Endothelial cell of umbilical vein (primary cell): ENCODE results near the gene RINL. TPM values are rescaled to one million over a fixed set of nuclear protein-coding genes. Genes with fewer than 3 reads are reported as not detected.

Experiments used
- BruUV-seq: library from RNA; stranded (reverse); fragments of 400-500 nt; replicated peaks from 2 replicates; lab custom pipeline; 2021; lab: Mats Ljungman, UMichigan
- CTCF ChIA-PET: fragments of 300-600, 350-600 bp; sonication (Branson Sonifier 250); formaldehyde crosslinking; loops from one replicate; lab custom pipeline; 2021; ENCODE audit warnings: antibody characterized with exemption, inconsistent platforms; lab: Charles Lee
- POLR2A ChIA-PET: fragments of 300-600, 350-600 bp; sonication (Branson Sonifier 250); formaldehyde crosslinking; loops from one replicate; lab custom pipeline; 2021; ENCODE audit warnings: antibody characterized with exemption, inconsistent platforms; lab: Charles Lee
- DNase-seq: peaks from one replicate; pipeline ENCODE4 v3.0.0-alpha.2; 2011; ENCODE audit warnings: low read depth, low spot score
- FAIRE-seq: peaks from 2 replicates; lab custom pipeline; 2011; peaks lifted over from hg19 to GRCh38; lab: Jason Lieb, UNC
- H2AFZ ChIP-seq: 2 replicates; pipeline ENCODE4 v1.6.0; 2012; ENCODE audit warnings: low read depth, low read length, control low read depth, inconsistent platforms
- H3K27ac ChIP-seq: 2 replicates; pipeline ENCODE4 v1.5.1; 2011; ENCODE audit warnings: low read depth, mild to moderate bottlenecking, control low read depth, low read length, moderate library complexity; ENCODE audit not compliant: insufficient read depth
- H3K27me3 ChIP-seq, 2 experiments: 2 replicates each; pipeline versions ENCODE4 v1.6.0 to v1.6.1; 2011; ENCODE audit warnings: low read length in 2 of 2, mixed read lengths in 1 of 2; ENCODE audit not compliant: control insufficient read depth in 2 of 2, insufficient read depth in 2 of 2
- H3K36me3 ChIP-seq, 2 experiments: 2 replicates in 1 of 2; 3 replicates in 1 of 2; pipeline ENCODE4 v1.5.1; 2011; ENCODE audit warnings: low read length in 2 of 2, mild to moderate bottlenecking in 1 of 2, moderate library complexity in 1 of 2; ENCODE audit not compliant: control insufficient read depth in 2 of 2, insufficient read depth in 2 of 2; ENCODE audit errors: extremely low read depth in 1 of 2
- H3K4me1 ChIP-seq: 3 replicates; pipeline ENCODE4 v1.5.1; 2011; ENCODE audit warnings: mild to moderate bottlenecking, low read length; ENCODE audit not compliant: control insufficient read depth, insufficient read depth; ENCODE audit errors: extremely low read depth
- H3K4me2 ChIP-seq: 2 replicates; pipeline ENCODE4 v1.6.1; 2011; ENCODE audit warnings: low read length, control low read depth, mixed read lengths; ENCODE audit not compliant: insufficient read depth
- H3K4me3 ChIP-seq, 3 experiments: fragments of 200-600 bp in 1 of 3; sonication (generic), shearing (Covaris generic) in 1 of 3; replicated peaks in 1 of 3; 2 replicates each; pipeline ENCODE4 v1.5.1; 2011 to 2016; ENCODE audit warnings: control low read depth in 3 of 3, low read length in 3 of 3, mild to moderate bottlenecking in 2 of 3, inconsistent platforms in 1 of 3, low read depth in 1 of 3, moderate library complexity in 1 of 3; ENCODE audit not compliant: insufficient read depth in 1 of 3
- H3K79me2 ChIP-seq: 2 replicates; pipeline ENCODE4 v1.6.0; 2012; ENCODE audit warnings: low read length, inconsistent platforms; ENCODE audit not compliant: control insufficient read depth, insufficient read depth
- H3K9ac ChIP-seq: replicated peaks from 2 replicates; pipeline ENCODE3; 2011; ENCODE audit warnings: low read length, control low read depth; ENCODE audit not compliant: insufficient read depth; ENCODE audit errors: extremely low read depth
- H3K9me1 ChIP-seq: replicated peaks from 3 replicates; pipeline ENCODE4 v1.6.0; 2011; ENCODE audit warnings: mild to moderate bottlenecking, low read length; ENCODE audit not compliant: control insufficient read depth, insufficient read depth; ENCODE audit errors: extremely low read depth
- H3K9me3 ChIP-seq: replicated peaks from 2 replicates; pipeline ENCODE4 v1.5.1; 2012; ENCODE audit warnings: low read length, inconsistent platforms; ENCODE audit not compliant: control insufficient read depth, insufficient read depth
- H4K20me1 ChIP-seq: replicated peaks from 2 replicates; pipeline ENCODE3; 2011; ENCODE audit warnings: mild to moderate bottlenecking, low read length; ENCODE audit not compliant: control insufficient read depth, insufficient read depth; ENCODE audit errors: extremely low read depth
- JUN ChIP-seq: IDR thresholded peaks from 2 replicates; pipeline ENCODE4 v1.6.1; 2011; ENCODE audit warnings: borderline replicate concordance, low read depth; ENCODE audit not compliant: insufficient read length, insufficient read depth
- MYC ChIP-seq: IDR thresholded peaks from one replicate; pipeline ENCODE4 v1.6.1; 2011; ENCODE audit warnings: mild to moderate bottlenecking, low read depth, low read length
- POLR2A ChIP-seq: IDR thresholded peaks from 2 replicates; pipeline ENCODE4 v1.6.1; 2012; ENCODE audit warnings: low read depth, mild to moderate bottlenecking, control low read depth, low read length
- dilution Hi-C: fragments of 300-500 bp; cut with MboI; formaldehyde crosslinking; loops from one replicate; pipeline ENCODE4 v1.15.0; 2019; ENCODE audit warnings: low sequenced_read_pairs; ENCODE audit not compliant: extremely low pct_ligation_motif_present
- intact Hi-C: fragments of 100-400 bp; cut with micrococcal nuclease; formaldehyde crosslinking; loops from one replicate; pipeline ENCODE4 v1.10.0; 2022
- polyA plus RNA-seq, 4 experiments: library from polyadenylated mRNA; depleted of rRNA in 3 of 4; stranded (reverse) in 3 of 4; unstranded in 1 of 4; fragments of >200 nt; gene quantifications; 2 replicates each; pipeline versions ENCODE4 v1.2.1 to v1.2.3, GENCODE V29; 2011 to 2012; ENCODE audit warnings: missing spikeins in 1 of 4
- total RNA-seq: library from RNA; stranded (reverse); gene quantifications from 2 replicates; pipeline ENCODE4 v1.2.3, GENCODE V29; 2021

The RINL gene
- total and polyA plus RNA-seq, 2 donors (not counting 3 experiments of a cell fraction or from before 2014, with no cell fraction given) = 5.3 to 10.1 TPM

- POLR2A ChIA-PET = interaction anchor here (0.6 to 1.0 kb wide), 2 partner anchors 10 to 48 kb away, joined by 3 read pairs; no protein-coding TSS in a partner anchor
Measured at GRCh38 chr19:38899447-38900201, 21.5 kb upstream of the RINL start, which contains the start of the genes NFKBIB and SIRT2. Gene NFKBIB (plus strand): TSS chr19:38899969. CDS start chr19:38900033, 64 bp downstream. Gene SIRT2 (minus strand): TSS chr19:38899618. CDS start chr19:38899521, 97 bp downstream.

GRCh38 chr19:38898788-38899446 lies 20.8 kb upstream of the RINL start:
- peak overlapping the region; percentile 86 for H3K27ac ChIP-seq
- BruUV-seq = TSS peak; percentile 49
- ChIA-PET CTCF (interaction anchor here (1.6 kb wide), 1 partner anchor 11 kb away, joined by 4 read pairs; no protein-coding TSS in a partner anchor), POLR2A (no interaction called here)
- no peaks in the 10 kb centered on the region for H3K9me3 ChIP-seq
- H3K36me3 ChIP-seq = no peaks in the 10 kb centered on the region
- peak overlapping the region; percentile 73 for H3K9ac ChIP-seq
- intact Hi-C loops (loop anchor here (1.0 kb wide), 2 partner anchors 31 to 49 kb away; partner anchors contain the start of genes MRPS12 and SARS2), dilution Hi-C loops (no loop called here)
- H3K4me1 ChIP-seq = peaks cover 22% of the 10 kb centered on the region
- peaks cover 5% of the 10 kb centered on the region for H3K79me2 ChIP-seq
- H3K9me1 ChIP-seq = no peaks in the 10 kb centered on the region
- TF ChIP-seq MYC (no peak), POLR2A (no peak)
- peak overlapping the region; percentile 89 for H2AFZ ChIP-seq
- H3K4me2 ChIP-seq = peak overlapping the region; percentile 62
- no peaks in the 10 kb centered on the region for H3K27me3 ChIP-seq
- no peaks in the 10 kb centered on the region for H4K20me1 ChIP-seq
- peak; percentile 18 for FAIRE-seq
- peak overlapping the region; percentile 49 to 82 (median 53) for H3K4me3 ChIP-seq
- DNase-seq = no peak

More at GRCh38 chr19:38899447-38900201, 21.5 kb upstream of the RINL start, which contains the start of the genes NFKBIB and SIRT2:
- Histone ChIP-seq H3K36me3 (peaks cover 0 to 2% of the 10 kb centered on the region in 2 experiments), H3K79me2 (peaks cover 5% of the 10 kb centered on the region), H2AFZ (peak within 1 kb of the TSS; percentile 89), H3K4me2 (peak within 1 kb of the TSS; percentile 99), H3K27ac (peak within 1 kb of the TSS; percentile 86), H3K9me3 (no peaks in the 10 kb centered on the region), H4K20me1 (no peaks in the 10 kb centered on the region), H3K27me3 (no peaks in the 10 kb centered on the region), H3K9me1 (no peaks in the 10 kb centered on the region), H3K4me1 (peaks cover 22% of the 10 kb centered on the region), H3K4me3 (peak within 1 kb of the TSS; percentile 73 to 83 (median 82)), H3K9ac (peak within 1 kb of the TSS; percentile 91)
- DNase-seq (peak; percentile 100), FAIRE-seq (peak; percentile 99)
- TF ChIP-seq POLR2A (peak; percentile 43), JUN (no peak)
- dilution Hi-C loops = no loop called here
- BruUV-seq = no TSS peak
- CTCF ChIA-PET = interaction anchor here (0.9 to 2.4 kb wide), 12 partner anchors 12 to 497 kb away, joined by 3 to 16 read pairs (median 6); partner anchors contain the start of genes CCER2, FAM98C, MRPS12 and SARS2
- intact Hi-C loops = loop anchor here (1.0 kb wide), 2 partner anchors 31 to 49 kb away; partner anchors contain the start of genes MRPS12 and SARS2
